Karpas-422 (cell line): ENCODE results near the gene SIL1. TPM values are rescaled to one million over a fixed set of nuclear protein-coding genes. Genes with fewer than 3 reads are reported as not detected.

Experiments used
- small RNA-seq: library from RNA; depleted of rRNA; stranded (forward); fragments of <200 nt; gene quantifications from one replicate; pipeline ENCODE3, GENCODE V24; 2014
- total RNA-seq: library from RNA; depleted of rRNA; stranded (reverse); fragments of >200 nt; shearing (Covaris generic); gene quantifications from 2 replicates; pipeline ENCODE4 v1.2.3, GENCODE V29; 2014; ENCODE audit warnings: low replicate concordance; rRNA removed

SIL1 gene
- total RNA-seq, 1 experiment from 2014 or later, result 10.7 TPM

Small RNAs within 50 kb of the gene (small RNA-seq; reads per million reads assigned to genes)
- not detected for gene RNU6-572P

Other genes starting within 250 kb of the SIL1 start
- gene MATR3, start 95.4 kb upstream of the SIL1 start, total RNA-seq, result 188 and 245 TPM in 2 replicates
- gene PAIP2, start 143.5 kb upstream of the SIL1 start, total RNA-seq, result 111 and 113 TPM in 2 replicates
- not detected in 2 replicates for gene SLC23A1, start 184.9 kb upstream of the SIL1 start, total RNA-seq
- 28.8 and 31.0 TPM in 2 replicates for gene MZB1, start 191.5 kb upstream of the SIL1 start, total RNA-seq
- 0.78 and 2.3 TPM in 2 replicates for gene PROB1, start 196.7 kb upstream of the SIL1 start, total RNA-seq
- gene SPATA24, start 205.7 kb upstream of the SIL1 start, total RNA-seq, result 4.6 and 7.7 TPM in 2 replicates
- 6.0 and 9.0 TPM in 2 replicates for gene DNAJC18, start 241.2 kb upstream of the SIL1 start, total RNA-seq